Measurements from ENCODE around the gene PARP3.
A peak's percentile ranks its signal among the peaks of the same experiment; 100 is the strongest.

The PARP3 gene

DNA sequence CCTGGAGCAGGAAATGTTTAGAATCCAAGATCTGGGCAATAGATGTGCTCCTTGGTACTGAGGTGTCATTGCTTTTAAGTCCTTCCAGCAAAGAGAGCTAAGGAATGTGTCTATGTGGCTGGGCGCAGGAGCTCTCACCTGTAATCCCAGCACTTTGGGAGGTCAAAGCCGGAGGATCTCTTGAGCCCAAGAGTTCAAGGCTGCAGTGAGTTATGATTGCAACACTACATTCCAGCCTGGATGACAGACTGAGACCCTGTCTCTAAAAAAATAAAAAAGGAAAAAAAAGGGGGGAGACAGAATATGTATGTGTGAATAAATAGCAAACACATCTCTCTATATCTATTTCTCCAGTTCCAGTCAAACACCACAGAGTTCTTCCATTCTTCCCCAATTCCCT lies 8.7 kb downstream of the PARP3 start:
- DNase-seq, result no peak
- Histone ChIP-seq H3K4me3 (no peak overlapping the region), H3K36me3 (peaks cover 0 to 34% (median 0%) of the 10 kb centered on the region in 3 donors), H3K4me1 (peaks cover 0 to 9% (median 7%) of the 10 kb centered on the region in 4 donors), H3K27ac (no peak overlapping the region), H3K9me3 (no peaks in the 10 kb centered on the region), H3K27me3 (no peaks in the 10 kb centered on the region)
- intact Hi-C loops (cut with DNase I; ENCODE audit: low total_unique reads), result no loop called here
- TF ChIP-seq, protein P1, sequence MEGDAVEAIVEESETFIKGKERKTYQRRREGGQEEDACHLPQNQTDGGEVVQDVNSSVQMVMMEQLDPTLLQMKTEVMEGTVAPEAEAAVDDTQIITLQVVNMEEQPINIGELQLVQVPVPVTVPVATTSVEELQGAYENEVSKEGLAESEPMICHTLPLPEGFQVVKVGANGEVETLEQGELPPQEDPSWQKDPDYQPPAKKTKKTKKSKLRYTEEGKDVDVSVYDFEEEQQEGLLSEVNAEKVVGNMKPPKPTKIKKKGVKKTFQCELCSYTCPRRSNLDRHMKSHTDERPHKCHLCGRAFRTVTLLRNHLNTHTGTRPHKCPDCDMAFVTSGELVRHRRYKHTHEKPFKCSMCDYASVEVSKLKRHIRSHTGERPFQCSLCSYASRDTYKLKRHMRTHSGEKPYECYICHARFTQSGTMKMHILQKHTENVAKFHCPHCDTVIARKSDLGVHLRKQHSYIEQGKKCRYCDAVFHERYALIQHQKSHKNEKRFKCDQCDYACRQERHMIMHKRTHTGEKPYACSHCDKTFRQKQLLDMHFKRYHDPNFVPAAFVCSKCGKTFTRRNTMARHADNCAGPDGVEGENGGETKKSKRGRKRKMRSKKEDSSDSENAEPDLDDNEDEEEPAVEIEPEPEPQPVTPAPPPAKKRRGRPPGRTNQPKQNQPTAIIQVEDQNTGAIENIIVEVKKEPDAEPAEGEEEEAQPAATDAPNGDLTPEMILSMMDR (IDR thresholded peaks at IDR 0.05), result no peak

DNA sequence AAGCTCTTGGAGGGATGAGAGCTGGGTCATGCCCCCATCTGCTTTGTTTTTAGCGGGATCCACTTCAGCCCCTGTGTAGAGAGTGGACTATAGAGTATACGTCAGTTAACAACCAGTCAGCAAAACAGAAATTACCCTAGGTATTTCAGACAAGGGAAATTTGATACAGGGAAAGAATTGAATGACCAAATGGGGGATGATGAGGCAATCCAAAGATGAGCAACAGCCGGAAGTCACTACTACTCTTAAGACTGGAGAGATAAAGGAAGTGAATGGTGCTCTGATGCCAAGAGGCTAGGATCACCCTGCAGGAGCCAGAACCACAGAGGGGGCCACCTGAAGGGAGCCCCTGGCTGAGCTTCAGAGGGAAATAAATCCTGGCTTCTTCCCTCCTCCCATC lies 11.3 kb downstream of the PARP3 start:
- TF ChIP-seq, protein P1 (IDR thresholded peaks at IDR 0.05), result no peak
- no peaks in the 10 kb centered on the region for H3K27me3 ChIP-seq
- H3K4me1 ChIP-seq, result peaks cover 0 to 18% (median 16%) of the 10 kb centered on the region in 4 donors
- intact Hi-C loops (cut with DNase I; ENCODE audit: low total_unique reads), result no loop called here
- H3K4me3 ChIP-seq, result no peak overlapping the region
- H3K9me3 ChIP-seq, result no peaks in the 10 kb centered on the region
- H3K27ac ChIP-seq, result no peak overlapping the region
- DNase-seq, result no peak
- H3K36me3 ChIP-seq, result peaks cover 0 to 24% (median under 1%) of the 10 kb centered on the region in 3 donors

DNA sequence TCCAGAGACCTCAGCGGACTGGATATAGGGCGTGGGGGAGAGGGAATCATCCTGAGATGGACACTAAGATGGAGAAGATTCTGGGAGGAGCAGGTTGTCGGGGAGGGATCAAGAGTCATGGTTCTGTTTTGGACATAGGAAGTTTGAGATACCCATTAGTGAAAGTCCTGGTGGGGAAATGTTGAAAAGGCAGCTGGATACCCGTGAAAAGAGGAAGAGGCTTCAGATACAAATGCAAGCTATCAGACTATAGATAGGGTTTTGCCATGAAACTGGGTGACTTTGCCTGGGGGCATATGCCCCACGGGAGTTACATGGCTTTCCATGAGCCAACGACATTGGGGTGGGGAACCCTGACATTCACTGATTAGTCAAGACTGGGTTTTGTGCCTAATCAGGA lies 11.9 kb downstream of the PARP3 start:
- no peak overlapping the region for H3K4me3 ChIP-seq
- intact Hi-C loops (cut with DNase I; ENCODE audit: low total_unique reads), result no loop called here
- no peak overlapping the region for H3K27ac ChIP-seq
- TF ChIP-seq, protein P1 (IDR thresholded peaks at IDR 0.05), result no peak
- H3K9me3 ChIP-seq, result no peaks in the 10 kb centered on the region
- no peaks in the 10 kb centered on the region for H3K27me3 ChIP-seq
- no peak for DNase-seq
- peaks cover 0 to 18% (median 16%) of the 10 kb centered on the region in 4 donors for H3K4me1 ChIP-seq
- H3K36me3 ChIP-seq, result peaks cover 0 to 24% (median 7%) of the 10 kb centered on the region in 3 donors

DNA sequence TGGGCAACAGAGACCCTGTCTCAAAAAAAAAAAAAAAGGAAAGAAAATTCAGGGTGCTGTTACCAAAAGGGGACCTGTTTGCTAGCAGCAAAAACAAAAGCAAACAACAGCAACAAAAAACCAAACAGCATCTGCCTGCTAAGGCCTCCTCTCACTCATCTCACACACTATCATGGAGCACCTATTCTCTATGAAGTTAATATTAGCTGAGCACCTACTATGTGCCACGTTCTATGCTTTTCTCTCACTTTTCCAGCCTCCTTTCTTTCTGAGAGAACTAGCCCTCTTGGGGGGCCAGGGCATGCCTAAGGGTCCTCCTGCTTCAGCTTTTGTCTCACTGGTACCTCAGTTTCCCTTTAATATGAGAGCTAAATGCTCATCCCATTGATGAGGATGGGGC lies 12.6 kb downstream of the PARP3 start:
- Histone ChIP-seq H3K27ac (no peak overlapping the region), H3K9me3 (no peaks in the 10 kb centered on the region), H3K4me1 (peaks cover 0 to 18% (median 16%) of the 10 kb centered on the region in 4 donors), H3K27me3 (no peaks in the 10 kb centered on the region), H3K4me3 (no peak overlapping the region), H3K36me3 (peaks cover 0 to 26% (median 13%) of the 10 kb centered on the region in 3 donors)
- no peak for DNase-seq
- TF ChIP-seq, protein P1 (IDR thresholded peaks at IDR 0.05), result no peak
- intact Hi-C loops (cut with DNase I; ENCODE audit: low total_unique reads), result no loop called here

DNA sequence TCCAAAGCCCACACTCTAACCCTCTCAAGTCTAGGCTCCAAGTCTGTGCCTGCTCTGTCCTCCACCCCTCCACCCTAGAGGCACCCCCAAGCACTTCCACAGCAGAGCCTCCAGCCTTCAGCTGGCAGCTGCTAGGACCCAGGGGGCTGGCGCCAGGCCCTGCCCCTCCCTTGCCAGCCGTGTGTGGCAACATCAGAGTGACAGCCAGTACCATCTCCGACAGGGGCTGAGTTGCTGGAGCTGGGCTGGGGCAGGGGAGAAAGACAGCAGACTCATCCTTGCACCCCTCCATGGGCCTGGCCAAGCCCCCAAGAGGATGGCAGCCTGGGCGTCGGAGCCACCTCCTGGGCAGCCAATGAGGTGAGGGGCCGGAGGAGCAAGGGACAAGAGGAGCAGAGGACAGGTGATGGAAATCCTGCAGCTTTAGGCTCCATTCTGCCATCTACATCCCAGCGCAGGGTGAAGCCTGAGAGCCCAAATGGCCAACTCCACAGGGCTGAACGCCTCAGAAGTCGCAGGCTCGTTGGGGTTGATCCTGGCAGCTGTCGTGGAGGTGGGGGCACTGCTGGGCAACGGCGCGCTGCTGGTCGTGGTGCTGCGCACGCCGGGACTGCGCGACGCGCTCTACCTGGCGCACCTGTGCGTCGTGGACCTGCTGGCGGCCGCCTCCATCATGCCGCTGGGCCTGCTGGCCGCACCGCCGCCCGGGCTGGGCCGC lies 13.2 kb downstream of the PARP3 start, which contains the start of gene GPR62:
GPR62 (plus strand) TSS at position 207 of the 718 bp plus-strand sequence; CDS start at position 479, 272 bp downstream.
- peaks cover 0 to 32% (median 19%) of the 10 kb centered on the region in 3 donors for H3K36me3 ChIP-seq
- intact Hi-C loops (cut with DNase I; ENCODE audit: low total_unique reads), result no loop called here
- no peaks in the 10 kb centered on the region for H3K9me3 ChIP-seq
- TF ChIP-seq, protein P1 (IDR thresholded peaks at IDR 0.05), result no peak
- H3K27ac ChIP-seq, result peak within 1 kb of the TSS; percentile 69 to 87
- peaks cover 0 to 18% (median 16%) of the 10 kb centered on the region in 4 donors for H3K4me1 ChIP-seq
- DNase-seq, result no peak
- no peaks in the 10 kb centered on the region for H3K27me3 ChIP-seq
- peak within 1 kb of the TSS; percentile 47 to 54 for H3K4me3 ChIP-seq
